ENCODE results near the gene TBC1D22B. TPM values are rescaled to one million over a fixed set of nuclear protein-coding genes. Genes with fewer than 3 reads are reported as not detected.

TBC1D22B gene
- total and polyA plus RNA-seq, 9 of the 15 experiments (the other 6 are each of a cell fraction or from before 2014, with no cell fraction given), result 4.8 to 24.2 (median 13.5) TPM

DNA sequence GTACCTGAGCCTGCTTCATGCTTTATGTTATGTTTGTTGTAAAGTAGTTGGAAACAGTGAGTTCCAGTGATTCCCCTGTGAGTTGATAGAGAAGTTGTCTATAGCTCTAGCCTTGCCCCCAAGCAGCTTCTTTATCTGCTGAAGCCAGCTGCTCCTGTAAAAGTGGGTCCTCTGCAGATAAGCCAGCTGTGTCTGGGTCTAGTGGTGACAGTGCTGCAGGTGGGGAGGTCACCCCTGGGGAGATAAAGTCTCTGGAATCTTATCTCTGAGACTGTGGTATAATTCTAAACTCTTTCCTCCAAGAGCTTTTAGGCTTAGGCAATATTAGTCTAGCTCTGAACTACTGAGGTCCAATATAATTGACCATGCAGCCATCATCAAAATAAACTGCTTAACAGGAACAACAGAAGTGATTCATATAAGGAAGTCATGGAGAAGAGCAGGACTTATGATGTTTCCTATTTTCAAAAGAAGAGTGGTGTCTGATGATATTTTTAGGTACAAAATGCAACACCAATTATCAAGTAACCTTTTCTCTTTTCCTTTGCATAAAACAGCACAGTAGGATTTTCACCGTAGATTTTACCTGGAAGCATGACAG is 44.6 kb downstream of the TBC1D22B start (continued):
- TF ChIP-seq ELK3 (CRISPR knock-in tag; IDR thresholded peaks at IDR 0.05) (peak; percentile 87; the same call in 1 of the 2 replicates), SNRNP70 (optimal IDR thresholded peaks at IDR 0.05; ENCODE audit: low read depth, low read length) (no peak), HDAC3 (IDR thresholded peaks at IDR 0.05; ENCODE audit: borderline replicate concordance, partially characterized antibody) (peak; percentile 99), ZNF639 (CRISPR knock-in tag; conservative IDR thresholded peaks at IDR 0.05 in 1 of 2, IDR thresholded peaks at IDR 0.05 in 1 of 2) (peak in 1 of 2 experiments; percentile 97; a peak in 2 of 4 replicates), SRSF7 (optimal IDR thresholded peaks at IDR 0.05; ENCODE audit: low read depth, low read length) (no peak), STAT5B (CRISPR knock-in tag; IDR thresholded peaks at IDR 0.05) (no peak), GATAD2A (IDR thresholded peaks at IDR 0.05) (no peak), USF1 (CRISPR knock-in tag; IDR thresholded peaks at IDR 0.05) (no peak), MYNN (IDR thresholded peaks at IDR 0.05) (peak; percentile 92), MYNN (CRISPR knock-in tag; IDR thresholded peaks at IDR 0.05) (no peak), RBBP5 (IDR thresholded peaks at IDR 0.05; ENCODE audit: borderline replicate concordance, insufficient read depth, low read length, poor library complexity, severe bottlenecking) (no peak), ZNF263 (CRISPR knock-in tag; IDR thresholded peaks at IDR 0.05; ENCODE audit: borderline replicate concordance) (no peak; the same call in 1 of the 2 replicates), MAFF (IDR thresholded peaks at IDR 0.05; ENCODE audit: low read length) (peak; percentile 53; the same call in 1 of the 2 replicates), SAFB (IDR thresholded peaks at IDR 0.05; ENCODE audit: borderline replicate concordance, low read depth, low read length) (no peak), ZNF766 (CRISPR knock-in tag; conservative IDR thresholded peaks at IDR 0.05) (peak; percentile 99)
- TF ChIP-seq, protein P1, sequence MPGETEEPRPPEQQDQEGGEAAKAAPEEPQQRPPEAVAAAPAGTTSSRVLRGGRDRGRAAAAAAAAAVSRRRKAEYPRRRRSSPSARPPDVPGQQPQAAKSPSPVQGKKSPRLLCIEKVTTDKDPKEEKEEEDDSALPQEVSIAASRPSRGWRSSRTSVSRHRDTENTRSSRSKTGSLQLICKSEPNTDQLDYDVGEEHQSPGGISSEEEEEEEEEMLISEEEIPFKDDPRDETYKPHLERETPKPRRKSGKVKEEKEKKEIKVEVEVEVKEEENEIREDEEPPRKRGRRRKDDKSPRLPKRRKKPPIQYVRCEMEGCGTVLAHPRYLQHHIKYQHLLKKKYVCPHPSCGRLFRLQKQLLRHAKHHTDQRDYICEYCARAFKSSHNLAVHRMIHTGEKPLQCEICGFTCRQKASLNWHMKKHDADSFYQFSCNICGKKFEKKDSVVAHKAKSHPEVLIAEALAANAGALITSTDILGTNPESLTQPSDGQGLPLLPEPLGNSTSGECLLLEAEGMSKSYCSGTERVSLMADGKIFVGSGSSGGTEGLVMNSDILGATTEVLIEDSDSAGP (CRISPR knock-in tag; IDR thresholded peaks at IDR 0.05), result no peak
- TF ChIP-seq, protein P2, sequence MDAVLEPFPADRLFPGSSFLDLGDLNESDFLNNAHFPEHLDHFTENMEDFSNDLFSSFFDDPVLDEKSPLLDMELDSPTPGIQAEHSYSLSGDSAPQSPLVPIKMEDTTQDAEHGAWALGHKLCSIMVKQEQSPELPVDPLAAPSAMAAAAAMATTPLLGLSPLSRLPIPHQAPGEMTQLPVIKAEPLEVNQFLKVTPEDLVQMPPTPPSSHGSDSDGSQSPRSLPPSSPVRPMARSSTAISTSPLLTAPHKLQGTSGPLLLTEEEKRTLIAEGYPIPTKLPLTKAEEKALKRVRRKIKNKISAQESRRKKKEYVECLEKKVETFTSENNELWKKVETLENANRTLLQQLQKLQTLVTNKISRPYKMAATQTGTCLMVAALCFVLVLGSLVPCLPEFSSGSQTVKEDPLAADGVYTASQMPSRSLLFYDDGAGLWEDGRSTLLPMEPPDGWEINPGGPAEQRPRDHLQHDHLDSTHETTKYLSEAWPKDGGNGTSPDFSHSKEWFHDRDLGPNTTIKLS (IDR thresholded peaks at IDR 0.05; ENCODE audit: borderline replicate concordance, low read depth), result peak; percentile 62; the same call in 1 of the 2 replicates
